GM21825 (cell line): Measurements from ENCODE around the gene DCAF11.
A peak's percentile ranks its signal among the peaks of the same experiment; 100 is the strongest.

Source experiments
- ATAC-seq: cut with Tn5 transposase; IDR thresholded peaks from one replicate; pipeline ENCODE4 v1.9.1; 2021; ENCODE audit warnings: mild to moderate bottlenecking, moderate library complexity; ENCODE audit not compliant: unreplicated experiment

DCAF11 gene

GRCh38 chr14:24078146-24078545 is 36.4 kb upstream of the DCAF11 start:
- ATAC-seq = no peak

- ATAC-seq = no peak
Observed at GRCh38 chr14:24079491-24080141, 35.0 kb upstream of the DCAF11 start.

GRCh38 chr14:24080142-24080530 is 34.4 kb upstream of the DCAF11 start:
- no peak for ATAC-seq

GRCh38 chr14:24080888-24081738 is 33.5 kb upstream of the DCAF11 start:
- ATAC-seq = peak; percentile 83

GRCh38 chr14:24081739-24082211 is 32.8 kb upstream of the DCAF11 start:
- ATAC-seq = no peak

GRCh38 chr14:24082411-24083080 is 32.0 kb upstream of the DCAF11 start:
- no peak for ATAC-seq

GRCh38 chr14:24083462-24083861 is 31.1 kb upstream of the DCAF11 start:
- no peak for ATAC-seq

- no peak for ATAC-seq
Observed at GRCh38 chr14:24084440-24084839, 30.1 kb upstream of the DCAF11 start.

- ATAC-seq = no peak
Observed at GRCh38 chr14:24085215-24085614, 29.4 kb upstream of the DCAF11 start.

- no peak for ATAC-seq
Observed at GRCh38 chr14:24086193-24086955, 28.2 kb upstream of the DCAF11 start.

- ATAC-seq = no peak
Observed at GRCh38 chr14:24087004-24087403, 27.6 kb upstream of the DCAF11 start.

GRCh38 chr14:24088095-24088494 is 26.5 kb upstream of the DCAF11 start:
- ATAC-seq = no peak

- ATAC-seq = no peak
Observed at GRCh38 chr14:24089890-24090289, 24.7 kb upstream of the DCAF11 start.

GRCh38 chr14:24092110-24092504 is 22.5 kb upstream of the DCAF11 start:
- ATAC-seq = no peak

- ATAC-seq = no peak
Observed at GRCh38 chr14:24092505-24093206, 21.9 kb upstream of the DCAF11 start.

- no peak for ATAC-seq
Observed at GRCh38 chr14:24093207-24093900, 21.2 kb upstream of the DCAF11 start.

GRCh38 chr14:24093901-24094840 is 20.4 kb upstream of the DCAF11 start, which contains the start of gene PCK2:
PCK2 (plus strand) TSS chr14:24094311; CDS start chr14:24094406, 95 bp downstream.
- peak; percentile 46 for ATAC-seq

- ATAC-seq = no peak
Observed at GRCh38 chr14:24094841-24095270, 19.7 kb upstream of the DCAF11 start.
